Neutrophil (primary cell): Measurements from ENCODE around the gene HPS3.

Experiments used
- H3K27ac ChIP-seq: fragments of 200-600 bp; sonication (generic); 2 replicates; pipeline ENCODE4 v1.5.1; 2016; ENCODE audit warnings: mild to moderate bottlenecking, moderate library complexity
- H3K27me3 ChIP-seq: fragments of 200-600 bp; sonication (generic); 2 replicates; pipeline ENCODE4 v1.6.0; 2016; ENCODE audit warnings: mild to moderate bottlenecking
- H3K36me3 ChIP-seq: fragments of 200-600 bp; sonication (generic); 2 replicates; pipeline ENCODE4 v1.5.1; 2017
- H3K4me1 ChIP-seq, 2 experiments: fragments of 200-600 bp in 1 of 2; sonication (generic) in 1 of 2; 1 replicate in 1 of 2; 2 replicates in 1 of 2; pipeline versions ENCODE4 v1.5.1 to v1.6.1; 2013 to 2016; ENCODE audit warnings: low read depth in 1 of 2, low read length in 1 of 2, mild to moderate bottlenecking in 1 of 2, moderate library complexity in 1 of 2; ENCODE audit not compliant: control insufficient read depth in 1 of 2, insufficient read depth in 1 of 2
- H3K4me3 ChIP-seq, 2 experiments: fragments of 200-600 bp in 1 of 2; sonication (generic) in 1 of 2; 1 replicate in 1 of 2; 2 replicates in 1 of 2; pipeline ENCODE4 v1.5.1; 2013 to 2016; ENCODE audit warnings: low read depth in 1 of 2, low read length in 1 of 2, mild to moderate bottlenecking in 1 of 2, moderate library complexity in 1 of 2
- H3K9me3 ChIP-seq: fragments of 200-600 bp; sonication (generic); 2 replicates; pipeline ENCODE4 v1.5.1; 2016
- TF ChIP-seq, protein P1 (sequence below): fragments of 200-600 bp; sonication (generic); IDR thresholded peaks from 2 replicates; pipeline ENCODE4 v1.5.1; 2016; ENCODE audit warnings: antibody characterized with exemption

The HPS3 gene

DNA sequence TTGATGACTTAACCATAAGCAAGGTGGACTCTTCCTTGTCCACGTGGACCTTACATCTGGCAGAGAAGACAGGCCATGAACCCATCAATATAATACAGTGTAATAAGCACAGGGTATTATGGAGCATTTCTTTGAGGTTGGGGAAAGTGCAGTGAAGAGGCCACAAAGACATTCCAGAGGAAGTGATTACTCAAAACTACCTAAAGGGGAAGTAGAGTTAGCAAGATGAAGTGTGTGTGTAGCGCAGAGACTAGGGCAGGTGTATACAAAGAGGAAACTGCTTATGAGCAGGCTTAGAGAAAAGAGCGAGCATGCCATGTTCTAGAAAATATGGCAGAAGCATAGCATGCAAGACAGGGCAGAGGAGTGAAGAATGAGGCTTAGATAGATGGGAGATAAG lies 74.3 kb downstream of the HPS3 start:
- TF ChIP-seq, protein P1, sequence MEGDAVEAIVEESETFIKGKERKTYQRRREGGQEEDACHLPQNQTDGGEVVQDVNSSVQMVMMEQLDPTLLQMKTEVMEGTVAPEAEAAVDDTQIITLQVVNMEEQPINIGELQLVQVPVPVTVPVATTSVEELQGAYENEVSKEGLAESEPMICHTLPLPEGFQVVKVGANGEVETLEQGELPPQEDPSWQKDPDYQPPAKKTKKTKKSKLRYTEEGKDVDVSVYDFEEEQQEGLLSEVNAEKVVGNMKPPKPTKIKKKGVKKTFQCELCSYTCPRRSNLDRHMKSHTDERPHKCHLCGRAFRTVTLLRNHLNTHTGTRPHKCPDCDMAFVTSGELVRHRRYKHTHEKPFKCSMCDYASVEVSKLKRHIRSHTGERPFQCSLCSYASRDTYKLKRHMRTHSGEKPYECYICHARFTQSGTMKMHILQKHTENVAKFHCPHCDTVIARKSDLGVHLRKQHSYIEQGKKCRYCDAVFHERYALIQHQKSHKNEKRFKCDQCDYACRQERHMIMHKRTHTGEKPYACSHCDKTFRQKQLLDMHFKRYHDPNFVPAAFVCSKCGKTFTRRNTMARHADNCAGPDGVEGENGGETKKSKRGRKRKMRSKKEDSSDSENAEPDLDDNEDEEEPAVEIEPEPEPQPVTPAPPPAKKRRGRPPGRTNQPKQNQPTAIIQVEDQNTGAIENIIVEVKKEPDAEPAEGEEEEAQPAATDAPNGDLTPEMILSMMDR: no peak
- Histone ChIP-seq H3K27ac (peak overlapping the region; percentile 57), H3K4me3 (no peak overlapping the region), H3K9me3 (no peaks in the 10 kb centered on the region), H3K27me3 (peaks cover 10% of the 10 kb centered on the region), H3K4me1 (peaks cover 13% of the 10 kb centered on the region in 2 experiments), H3K36me3 (no peaks in the 10 kb centered on the region)

DNA sequence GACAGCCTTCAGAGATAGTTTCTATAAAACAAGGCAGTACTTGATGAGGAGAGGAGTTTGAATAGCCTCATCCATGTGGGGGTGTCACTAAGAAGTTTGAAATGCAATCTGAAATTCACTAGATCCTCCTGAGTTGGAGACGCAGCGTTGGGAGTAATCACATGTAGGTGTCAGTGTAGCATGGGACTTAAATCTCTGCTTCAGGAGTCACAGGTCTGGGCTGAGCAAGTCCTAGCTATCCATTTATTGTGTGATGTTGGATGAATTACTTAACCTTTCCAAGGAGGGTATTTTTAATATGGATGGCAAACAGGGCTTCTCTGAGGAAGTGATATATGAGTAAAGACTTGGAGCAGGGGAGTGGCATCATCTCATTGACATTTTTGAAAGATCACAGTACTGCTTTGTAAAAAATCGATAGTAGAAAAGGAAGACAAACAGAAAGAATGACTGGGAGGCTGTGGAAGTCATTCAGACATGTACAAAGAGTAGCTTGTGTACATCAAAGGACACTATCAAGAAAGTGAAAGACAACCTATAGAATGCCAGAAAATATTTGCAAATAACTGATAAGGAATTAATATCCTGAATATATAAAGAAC lies 75.1 kb downstream of the HPS3 start:
- H3K9me3 ChIP-seq: no peaks in the 10 kb centered on the region
- TF ChIP-seq, protein P1: no peak
- H3K27me3 ChIP-seq: peaks cover 4% of the 10 kb centered on the region
- no peak overlapping the region for H3K27ac ChIP-seq
- H3K36me3 ChIP-seq: no peaks in the 10 kb centered on the region
- H3K4me3 ChIP-seq: no peak overlapping the region
- peaks cover 13% of the 10 kb centered on the region in 2 experiments for H3K4me1 ChIP-seq

DNA sequence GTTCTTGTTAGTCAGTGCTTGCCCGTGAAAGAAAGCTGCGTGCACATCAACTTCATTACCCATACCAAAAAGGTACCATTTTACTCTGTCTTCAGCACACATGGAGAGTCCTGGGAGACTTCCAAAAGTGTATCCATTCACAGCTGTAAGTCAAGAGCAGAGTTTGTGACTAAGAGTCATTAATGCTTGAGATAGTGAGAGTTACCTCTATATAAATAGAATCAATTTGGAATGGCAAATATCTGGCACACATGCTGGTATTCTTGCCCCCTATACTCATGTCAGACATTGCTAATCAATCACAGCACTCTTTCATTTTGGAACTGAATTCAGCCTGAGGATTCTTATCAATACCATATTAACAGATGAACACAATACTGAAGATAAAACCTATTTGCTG lies 78.0 kb downstream of the HPS3 start:
- no peaks in the 10 kb centered on the region for H3K36me3 ChIP-seq
- no peak overlapping the region for H3K4me3 ChIP-seq
- TF ChIP-seq, protein P1: no peak
- peaks cover 13% of the 10 kb centered on the region in 2 experiments for H3K4me1 ChIP-seq
- no peak overlapping the region for H3K27ac ChIP-seq
- H3K27me3 ChIP-seq: no peaks in the 10 kb centered on the region
- H3K9me3 ChIP-seq: no peaks in the 10 kb centered on the region

DNA sequence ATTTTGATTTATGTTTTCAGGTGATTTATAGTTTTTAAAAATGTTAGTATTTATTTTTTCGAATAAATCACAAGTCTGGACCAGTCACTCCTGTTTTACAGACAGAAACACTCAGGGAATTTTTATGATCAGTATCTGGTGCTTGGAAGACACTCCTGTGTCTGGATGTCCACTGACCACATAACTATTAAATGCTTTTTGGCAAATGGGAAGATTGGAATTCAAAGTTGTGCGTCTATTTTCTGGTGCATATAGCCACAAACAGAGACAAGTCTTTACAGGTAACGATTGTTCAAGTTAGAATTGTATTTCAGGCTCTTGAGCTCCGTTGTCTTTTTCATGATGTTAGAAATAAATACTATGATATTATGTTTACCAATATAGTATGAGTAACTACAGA lies 80.0 kb downstream of the HPS3 start:
- Histone ChIP-seq H3K4me1 (no peaks in the 10 kb centered on the region), H3K36me3 (no peaks in the 10 kb centered on the region), H3K4me3 (no peak overlapping the region), H3K27me3 (no peaks in the 10 kb centered on the region), H3K27ac (no peak overlapping the region), H3K9me3 (no peaks in the 10 kb centered on the region)
- TF ChIP-seq, protein P1: no peak

DNA sequence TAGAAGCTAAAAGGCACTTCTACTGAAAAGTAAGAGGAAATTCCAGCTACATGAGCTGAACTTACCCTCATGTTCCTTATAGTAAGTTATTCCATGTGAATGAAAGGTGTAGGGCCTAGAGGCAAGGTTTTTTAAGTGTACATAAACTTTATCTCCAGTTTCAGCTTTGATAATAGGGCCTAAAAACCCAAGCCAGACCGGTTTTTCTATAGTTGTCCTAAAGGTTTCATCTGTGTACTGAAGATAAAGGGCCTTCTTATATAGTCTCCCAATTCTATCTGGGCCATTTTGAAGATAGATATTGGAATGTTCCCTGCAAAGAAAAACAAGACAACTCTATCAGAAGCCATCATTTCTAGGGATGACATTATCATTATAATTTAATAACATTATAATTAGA lies 82.9 kb downstream of the HPS3 start:
- Histone ChIP-seq H3K27me3 (no peaks in the 10 kb centered on the region), H3K4me3 (no peak overlapping the region), H3K9me3 (no peaks in the 10 kb centered on the region), H3K36me3 (no peaks in the 10 kb centered on the region), H3K4me1 (no peaks in the 10 kb centered on the region), H3K27ac (no peak overlapping the region)
- TF ChIP-seq, protein P1: no peak

DNA sequence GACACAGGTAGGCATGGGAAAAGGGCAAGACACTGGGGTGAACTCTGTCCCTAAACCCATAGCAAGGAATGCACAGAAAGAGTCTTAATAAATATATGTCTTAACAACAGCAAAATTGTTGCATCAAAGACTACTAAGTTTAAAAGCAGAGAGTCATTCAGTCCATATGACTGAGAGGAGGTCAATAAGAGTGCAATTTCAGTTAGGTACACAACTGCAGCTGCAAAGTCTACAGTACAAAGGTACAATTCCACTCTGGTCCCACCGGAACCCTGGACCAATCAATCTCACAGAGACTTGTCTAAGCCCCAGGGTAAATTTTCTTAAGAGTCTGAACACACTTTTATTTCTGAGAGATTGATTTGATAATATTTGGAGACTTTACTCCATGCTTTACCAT lies 85.3 kb downstream of the HPS3 start:
- TF ChIP-seq, protein P1: no peak
- no peak overlapping the region for H3K27ac ChIP-seq
- H3K4me3 ChIP-seq: no peak overlapping the region
- H3K9me3 ChIP-seq: no peaks in the 10 kb centered on the region
- H3K36me3 ChIP-seq: no peaks in the 10 kb centered on the region
- H3K27me3 ChIP-seq: no peaks in the 10 kb centered on the region
- no peaks in the 10 kb centered on the region for H3K4me1 ChIP-seq
